GM12878 (cell line): Measurements from ENCODE around the gene TRAPPC3L. TPM values are rescaled to one million over a fixed set of nuclear protein-coding genes. Genes with fewer than 3 reads are reported as not detected.

Experiments used
- ATAC-seq: fragments of 200-7000 bp; cut with Tn5 transposase; 3 replicates; pipeline ENCODE4 v1.9.1; 2020; ENCODE audit warnings: mild to moderate bottlenecking, moderate library complexity
- BruUV-seq: library from RNA; stranded (reverse); fragments of 400-500 nt; replicated peaks from 2 replicates; lab custom pipeline; 2021; lab: Mats Ljungman, UMichigan
- CTCF ChIA-PET: fragments of 300-600 bp; sonication (Branson Sonifier 250); formaldehyde crosslinking; extraction: SDS; loops from one replicate; lab custom pipeline; 2021; ENCODE audit warnings: inconsistent platforms; lab: Yijun Ruan, JAX
- POLR2A ChIA-PET: fragments of 350-600 bp; formaldehyde crosslinking; extraction: SDS; loops from one replicate; lab custom pipeline; 2021; ENCODE audit warnings: inconsistent platforms; lab: Charles Lee
- RAD21 ChIA-PET: fragments of 300-600 bp; sonication (Branson Sonifier 250); formaldehyde crosslinking; loops from one replicate; lab custom pipeline; 2023; ENCODE audit warnings: antibody characterized with exemption; ENCODE audit not compliant: unreplicated experiment; lab: Charles Lee
- SMC1A ChIA-PET: fragments of 300-600 bp; sonication (Branson Sonifier 250); formaldehyde crosslinking; loops from one replicate; lab custom pipeline; 2023; ENCODE audit not compliant: unreplicated experiment, uncharacterized antibody; lab: Charles Lee
- DNase-seq: peaks from one replicate; pipeline ENCODE4 v3.0.0-alpha.2; 2011; ENCODE audit warnings: low read depth, low spot score
- FAIRE-seq: peaks from 3 replicates; lab custom pipeline; 2011; peaks lifted over from hg19 to GRCh38; lab: Jason Lieb, UNC
- H2AFZ ChIP-seq: 2 replicates; pipeline ENCODE4 v1.6.0; 2011; ENCODE audit warnings: low read depth, low read length, control low read depth; ENCODE audit not compliant: control insufficient read depth
- H3K27ac ChIP-seq: 2 replicates; pipeline ENCODE4 v1.5.1; 2011; ENCODE audit warnings: control low read depth; ENCODE audit not compliant: control insufficient read depth, insufficient read depth
- H3K27me3 ChIP-seq, 2 experiments: replicated peaks in 1 of 2; 2 replicates each; pipeline versions ENCODE4 v1.6.0 to v1.6.1; 2011; ENCODE audit warnings: low read length in 1 of 2; ENCODE audit not compliant: control insufficient read depth in 2 of 2, insufficient read depth in 2 of 2
- H3K36me3 ChIP-seq, 2 experiments: 2 replicates each; pipeline ENCODE4 v1.5.1; 2011; ENCODE audit warnings: low read length in 1 of 2; ENCODE audit not compliant: control insufficient read depth in 2 of 2, insufficient read depth in 2 of 2
- H3K4me1 ChIP-seq: 2 replicates; pipeline ENCODE4 v1.6.1; 2011; ENCODE audit warnings: mild to moderate bottlenecking, low read length, moderate library complexity, mixed read lengths; ENCODE audit not compliant: control insufficient read depth, insufficient read depth
- H3K4me2 ChIP-seq: 2 replicates; pipeline ENCODE4 v1.6.0; 2011; ENCODE audit warnings: control low read depth; ENCODE audit not compliant: control insufficient read depth, insufficient read depth
- H3K4me3 ChIP-seq: fragments of 200-600 bp; sonication (generic); 2 replicates; pipeline ENCODE4 v1.5.1; 2016
- H3K79me2 ChIP-seq: 2 replicates; pipeline ENCODE4 v1.6.0; 2011; ENCODE audit warnings: low read length; ENCODE audit not compliant: control insufficient read depth, insufficient read depth
- H3K9ac ChIP-seq: 2 replicates; pipeline ENCODE4 v1.8.0; 2011; ENCODE audit warnings: low read length, control low read depth, mixed read lengths; ENCODE audit not compliant: control insufficient read depth, insufficient read depth
- H3K9me3 ChIP-seq: replicated peaks from 3 replicates; pipeline ENCODE4 v1.5.1; 2011; ENCODE audit warnings: mild to moderate bottlenecking, low read length; ENCODE audit not compliant: control insufficient read depth, insufficient read depth
- H4K20me1 ChIP-seq: 2 replicates; pipeline ENCODE4 v1.6.0; 2011; ENCODE audit not compliant: control insufficient read depth, insufficient read depth
- ASH2L ChIP-seq: fragments of 300-600, 200-600 bp; sonication (generic); IDR thresholded peaks from 2 replicates; pipeline ENCODE4 v1.6.1; 2017; ENCODE audit warnings: low read depth, mild to moderate bottlenecking, borderline replicate concordance
- EP300 ChIP-seq, 2 experiments: fragments of 150-350 bp in 1 of 2; IDR thresholded peaks; 2 replicates each; pipeline ENCODE4 v1.6.1; 2011 to 2012; ENCODE audit warnings: low read depth in 2 of 2, low read length in 2 of 2, borderline replicate concordance in 1 of 2, improper control_type of control experiment in 1 of 2, inconsistent platforms in 1 of 2; ENCODE audit not compliant: control insufficient read depth in 1 of 2
- FOS ChIP-seq: IDR thresholded peaks from 3 replicates; pipeline ENCODE4 v1.6.1; 2011; ENCODE audit warnings: borderline replicate concordance; ENCODE audit not compliant: insufficient read length; ENCODE audit errors: extremely low read depth
- FOXM1 ChIP-seq: IDR thresholded peaks from 2 replicates; pipeline ENCODE4 v1.6.1; 2012; ENCODE audit warnings: low read depth, mild to moderate bottlenecking, inconsistent platforms, low read length, moderate library complexity
- HCFC1 ChIP-seq: fragments of 150-350 bp; IDR thresholded peaks from 2 replicates; pipeline ENCODE4 v1.6.1; 2014; ENCODE audit warnings: low read length
- HDAC6 ChIP-seq: fragments of 200-600 bp; sonication (generic); IDR thresholded peaks from one replicate; pipeline ENCODE4 v1.8.0; 2017; ENCODE audit warnings: antibody characterized with exemption; ENCODE audit not compliant: unreplicated experiment
- IRF5 ChIP-seq: fragments of 450-650 bp; IDR thresholded peaks from 2 replicates; pipeline ENCODE4 v1.6.1; 2017; ENCODE audit warnings: borderline replicate concordance
- JUND ChIP-seq: IDR thresholded peaks from 2 replicates; pipeline ENCODE4 v1.6.1; 2012; ENCODE audit warnings: low read depth, mild to moderate bottlenecking, low read length, improper control_type of control experiment, moderate library complexity
- MXI1 ChIP-seq: fragments of 150-350 bp; IDR thresholded peaks from 2 replicates; pipeline ENCODE4 v1.6.1; 2011; ENCODE audit warnings: low read depth, mild to moderate bottlenecking, inconsistent platforms, low read length, improper control_type of control experiment
- SIX5 ChIP-seq: IDR thresholded peaks from 2 replicates; pipeline ENCODE4 v1.6.1; 2011; ENCODE audit warnings: mild to moderate bottlenecking, low read depth, low read length, moderate library complexity; ENCODE audit not compliant: severe bottlenecking
- SUZ12 ChIP-seq: fragments of 200-600 bp; sonication (generic); IDR thresholded peaks from one replicate; pipeline ENCODE4 v1.6.1; 2018; ENCODE audit warnings: antibody characterized with exemption, mild to moderate bottlenecking; ENCODE audit not compliant: unreplicated experiment
- TARDBP ChIP-seq: IDR thresholded peaks from 2 replicates; pipeline ENCODE4 v1.6.1; 2016; ENCODE audit warnings: borderline replicate concordance
- ZNF274 ChIP-seq: IDR thresholded peaks from one replicate; pipeline ENCODE4 v1.8.0; 2011; ENCODE audit not compliant: insufficient read length, insufficient read depth
- ZNF384 ChIP-seq: IDR thresholded peaks from 2 replicates; pipeline ENCODE4 v1.6.1; 2012; ENCODE audit warnings: low read depth, mild to moderate bottlenecking, low read length, improper control_type of control experiment, borderline replicate concordance
- WGBS: methylation state at CpG from one replicate; pipeline ENCODE4 v1.1.6; 2016; ENCODE audit warnings: low lambda C conversion rate; ENCODE audit not compliant: insufficient replicate concordance, insufficient coverage; ENCODE audit errors: missing lambda C conversion rate; 5-methylcytosine and 5-hydroxymethylcytosine counted together
- in situ Hi-C: fragments of 300-500 bp; cut with MboI; formaldehyde crosslinking; loops from 9 replicates; pipeline ENCODE4 v1.14.3; 2018; ENCODE audit warnings: mixed read lengths
- intact Hi-C: fragments of 100-400 bp; cut with micrococcal nuclease; formaldehyde crosslinking; loops from one replicate; pipeline ENCODE4 v1.14.2; 2022; ENCODE audit not compliant: unreplicated experiment
- polyA plus RNA-seq, 11 experiments: library from polyadenylated mRNA; depleted of rRNA in 4 of 11; unstranded in 6 of 11; stranded (reverse) in 5 of 11; fragments of >200 nt; fragmentation: Nextera tagmentation in 4 of 11; fragmentation: Illumina TruSeq in 1 of 11; extraction: Ambion mirVana in 4 of 11; extraction: Trizol in 1 of 11; gene quantifications; 1 replicate in 1 of 11; 2 replicates in 10 of 11; pipeline versions ENCODE4 v1.2.1 to v1.2.3, GENCODE V29; 2011 to 2016; ENCODE audit warnings: inconsistent platforms in 2 of 11, missing spikeins in 2 of 11, low read depth in 1 of 11
- total RNA-seq, 4 experiments: library from RNA; depleted of rRNA in 3 of 4; stranded (reverse); fragments of >200 nt in 3 of 4; fragmentation: Illumina TruSeq in 1 of 4; extraction: Trizol in 1 of 4; gene quantifications; 2 replicates each; pipeline versions ENCODE4 v1.2.1 to v1.2.3, GENCODE V29; 2013 to 2021

TRAPPC3L gene
- total and polyA plus RNA-seq, 10 of the 15 experiments (the other 5 are each of a cell fraction or from before 2014, with no cell fraction given) = not detected

GRCh38 chr6:116461331-116461931 lies 84.1 kb downstream of the TRAPPC3L start, which contains the start of gene CALHM6:
Gene CALHM6 (plus strand): TSS chr6:116461375. CDS start chr6:116461930, 555 bp downstream.
- no peaks in the 10 kb centered on the region for H4K20me1 ChIP-seq
- 32% methylated on average over 13 of the region's 13 CpGs for WGBS
- H3K27ac ChIP-seq = no peak within 1 kb of the TSS
- intact Hi-C loops = no loop called here
- H3K4me1 ChIP-seq = peaks cover 17% of the 10 kb centered on the region
- no peaks in the 10 kb centered on the region for H3K36me3 ChIP-seq
- BruUV-seq = no TSS peak
- peak; percentile 51 for TF ChIP-seq ZNF384
- TF ChIP-seq JUND = no peak
- POLR2A ChIA-PET = interaction anchor here (1.1 kb wide), 1 partner anchor 67 kb away, joined by 4 read pairs; no protein-coding TSS in a partner anchor
- RAD21 ChIA-PET = interaction anchor here (1.1 kb wide), 1 partner anchor 10 kb away, joined by 3 read pairs; no protein-coding TSS in a partner anchor
- ATAC-seq (no peak; the same call in 2 of the 3 replicates), DNase-seq (no peak), FAIRE-seq (no peak)
- H3K9me3 ChIP-seq = no peaks in the 10 kb centered on the region
- peaks cover 0 to 3% of the 10 kb centered on the region in 2 experiments; a peak in 3 of 4 replicates for H3K27me3 ChIP-seq
- H2AFZ ChIP-seq = peak within 1 kb of the TSS; percentile 72
- in situ Hi-C loops = no loop called here
- CTCF ChIA-PET = interaction anchor here (1.4 to 1.5 kb wide), 2 partner anchors 18 to 173 kb away, joined by 3 to 5 read pairs; no protein-coding TSS in a partner anchor
- H3K79me2 ChIP-seq = no peaks in the 10 kb centered on the region
- no peak within 1 kb of the TSS; the same call in 1 of the 2 replicates for H3K9ac ChIP-seq
- H3K4me3 ChIP-seq = peak within 1 kb of the TSS; percentile 63; the same call in 1 of the 2 replicates
- SMC1A ChIA-PET = interaction anchor here (0.7 kb wide), 1 partner anchor 15 kb away, joined by 3 read pairs; no protein-coding TSS in a partner anchor
- H3K4me2 ChIP-seq = peak within 1 kb of the TSS; percentile 69

GRCh38 chr6:116459927-116460326 lies 85.6 kb downstream of the TRAPPC3L start:
- H3K36me3 ChIP-seq = no peaks in the 10 kb centered on the region
- H3K4me1 ChIP-seq = peaks cover 17% of the 10 kb centered on the region
- H3K79me2 ChIP-seq = no peaks in the 10 kb centered on the region
- FAIRE-seq = no peak
- SMC1A ChIA-PET = interaction anchor here (0.9 kb wide), 1 partner anchor 172 kb away, joined by 3 read pairs; no protein-coding TSS in a partner anchor
- H3K4me2 ChIP-seq = no peak overlapping the region
- no peaks in the 10 kb centered on the region for H3K9me3 ChIP-seq
- RAD21 ChIA-PET = no interaction called here
- peaks cover 0 to 3% of the 10 kb centered on the region in 2 experiments; a peak in 2 of 4 replicates for H3K27me3 ChIP-seq
- no peak overlapping the region for H3K4me3 ChIP-seq
- no peak overlapping the region for H3K27ac ChIP-seq
- no TSS peak for BruUV-seq
- TF ChIP-seq HCFC1 (no peak), IRF5 (no peak), ASH2L (no peak), SIX5 (no peak), ZNF274 (no peak), HDAC6 (no peak), SUZ12 (no peak), MXI1 (no peak), FOS (no peak), EP300 (IDR thresholded peaks at IDR 0.05; ENCODE audit: borderline replicate concordance in 1 of 2, control insufficient read depth in 1 of 2, low read depth in 2 of 2, low read length in 2 of 2) (no peak), TARDBP (no peak), FOXM1 (no peak)
- POLR2A ChIA-PET = no interaction called here
- CTCF ChIA-PET = no interaction called here
- intact Hi-C loops = no loop called here
- H4K20me1 ChIP-seq = no peaks in the 10 kb centered on the region
- in situ Hi-C loops = no loop called here
- 74% methylated on average over 4 of the region's 4 CpGs for WGBS
- no peak for ATAC-seq
- DNase-seq = no peak
- H2AFZ ChIP-seq = no peak overlapping the region
- H3K9ac ChIP-seq = no peak overlapping the region
